Chondrocyte (in vitro differentiated cells): ENCODE data around the gene SRCIN1. TPM values are rescaled to one million over a fixed set of nuclear protein-coding genes. Genes with fewer than 3 reads are reported as not detected.

Experiments
- DNase-seq: peaks from one replicate; pipeline ENCODE4 v3.0.0; 2021; ENCODE audit warnings: mixed read lengths, low spot score
- H3K27ac Mint-ChIP-seq: one replicate; pipeline ENCODE4 v1.8.0; 2021; ENCODE audit warnings: mild to moderate bottlenecking, moderate library complexity, mixed read lengths; ENCODE audit not compliant: unreplicated experiment
- H3K27me3 Mint-ChIP-seq: 2 replicates; pipeline ENCODE4 v1.8.0; 2021; ENCODE audit warnings: low read depth, mixed read lengths
- H3K36me3 Mint-ChIP-seq: 2 replicates; pipeline ENCODE4 v1.8.0; 2021; ENCODE audit warnings: low read depth, mixed read lengths
- H3K4me1 Mint-ChIP-seq: 2 replicates; pipeline ENCODE4 v1.8.0; 2021; ENCODE audit warnings: low read depth, mild to moderate bottlenecking, mixed read lengths
- H3K4me3 Mint-ChIP-seq: one replicate; pipeline ENCODE4 v1.8.0; 2021; ENCODE audit warnings: mild to moderate bottlenecking, moderate library complexity, mixed read lengths; ENCODE audit not compliant: unreplicated experiment
- H3K9me3 Mint-ChIP-seq: 2 replicates; pipeline ENCODE4 v1.8.0; 2021; ENCODE audit warnings: low read depth, mixed read lengths
- total RNA-seq: library from RNA; stranded (reverse); gene quantifications from 3 replicates; pipeline ENCODE4 v1.2.1, GENCODE V29; 2021
- TF ChIP-seq, protein P1 (sequence below): fragments of 200-600 bp; sonication (generic); IDR thresholded peaks from 2 replicates; pipeline ENCODE4 v1.5.0; 2021; ENCODE audit warnings: antibody characterized with exemption, mild to moderate bottlenecking, moderate library complexity

The SRCIN1 gene
- total RNA-seq, 1 donor from 2014 or later, result 0.30 TPM

DNA sequence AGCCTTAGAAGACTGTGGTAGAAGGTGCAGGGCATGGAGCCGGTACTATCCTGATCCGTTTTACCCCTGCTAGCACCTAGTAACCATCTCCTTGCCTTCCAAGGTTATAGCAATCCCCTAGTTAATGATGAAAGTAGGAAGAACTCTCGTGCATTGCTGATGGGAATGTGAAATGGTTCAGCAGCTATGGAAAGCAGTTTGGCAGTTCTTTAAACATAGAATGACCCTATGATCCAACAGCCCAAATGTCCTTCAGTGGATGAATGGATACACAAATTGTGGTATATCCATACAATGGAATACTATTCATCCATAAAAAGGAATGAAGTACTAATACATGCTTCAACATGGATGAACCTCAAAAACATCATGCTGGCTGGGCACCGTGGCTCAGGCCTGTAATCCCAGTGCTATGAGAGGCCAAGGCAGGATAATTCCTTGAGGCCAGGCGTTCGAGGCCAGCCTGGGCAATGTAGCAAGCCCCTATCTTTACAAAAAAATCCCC lies 6.2 kb upstream of the SRCIN1 start:
- Mint-ChIP-seq H3K27ac (no peak overlapping the region), H3K36me3 (peaks cover 2% of the 10 kb centered on the region), H3K4me3 (no peak overlapping the region), H3K9me3 (no peaks in the 10 kb centered on the region), H3K4me1 (no peaks in the 10 kb centered on the region), H3K27me3 (peaks cover 45% of the 10 kb centered on the region)
- TF ChIP-seq, protein P1, sequence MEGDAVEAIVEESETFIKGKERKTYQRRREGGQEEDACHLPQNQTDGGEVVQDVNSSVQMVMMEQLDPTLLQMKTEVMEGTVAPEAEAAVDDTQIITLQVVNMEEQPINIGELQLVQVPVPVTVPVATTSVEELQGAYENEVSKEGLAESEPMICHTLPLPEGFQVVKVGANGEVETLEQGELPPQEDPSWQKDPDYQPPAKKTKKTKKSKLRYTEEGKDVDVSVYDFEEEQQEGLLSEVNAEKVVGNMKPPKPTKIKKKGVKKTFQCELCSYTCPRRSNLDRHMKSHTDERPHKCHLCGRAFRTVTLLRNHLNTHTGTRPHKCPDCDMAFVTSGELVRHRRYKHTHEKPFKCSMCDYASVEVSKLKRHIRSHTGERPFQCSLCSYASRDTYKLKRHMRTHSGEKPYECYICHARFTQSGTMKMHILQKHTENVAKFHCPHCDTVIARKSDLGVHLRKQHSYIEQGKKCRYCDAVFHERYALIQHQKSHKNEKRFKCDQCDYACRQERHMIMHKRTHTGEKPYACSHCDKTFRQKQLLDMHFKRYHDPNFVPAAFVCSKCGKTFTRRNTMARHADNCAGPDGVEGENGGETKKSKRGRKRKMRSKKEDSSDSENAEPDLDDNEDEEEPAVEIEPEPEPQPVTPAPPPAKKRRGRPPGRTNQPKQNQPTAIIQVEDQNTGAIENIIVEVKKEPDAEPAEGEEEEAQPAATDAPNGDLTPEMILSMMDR, result no peak
- DNase-seq, result no peak

- no peak for DNase-seq
- no peak overlapping the region for H3K4me3 Mint-ChIP-seq
- no peaks in the 10 kb centered on the region for H3K9me3 Mint-ChIP-seq
- H3K36me3 Mint-ChIP-seq, result peaks cover 2% of the 10 kb centered on the region
- no peak overlapping the region for H3K27ac Mint-ChIP-seq
- peaks cover 50% of the 10 kb centered on the region for H3K27me3 Mint-ChIP-seq
- peaks cover 2% of the 10 kb centered on the region for H3K4me1 Mint-ChIP-seq
- TF ChIP-seq, protein P1, result no peak
These were observed 5.5 kb upstream of the SRCIN1 start for GRCh38 chr17:38611070-38611786.

- TF ChIP-seq, protein P1, result no peak
- Mint-ChIP-seq H3K27ac (no peak overlapping the region), H3K4me3 (no peak overlapping the region), H3K36me3 (peaks cover 2% of the 10 kb centered on the region), H3K4me1 (peaks cover 2% of the 10 kb centered on the region), H3K9me3 (no peaks in the 10 kb centered on the region), H3K27me3 (peaks cover 49% of the 10 kb centered on the region)
- DNase-seq, result no peak
These were observed 3.7 kb upstream of the SRCIN1 start for GRCh38 chr17:38609280-38610031.

GRCh38 chr17:38608648-38609047 lies 2.9 kb upstream of the SRCIN1 start:
- Mint-ChIP-seq H3K36me3 (no peaks in the 10 kb centered on the region), H3K4me3 (no peak overlapping the region), H3K9me3 (no peaks in the 10 kb centered on the region), H3K4me1 (peaks cover 2% of the 10 kb centered on the region), H3K27ac (no peak overlapping the region), H3K27me3 (peaks cover 46% of the 10 kb centered on the region)
- no peak for DNase-seq
- TF ChIP-seq, protein P1, result no peak
